Stomach (tissue), 9 donors: ENCODE measurements around the gene FZD4. TPM values are rescaled to one million over a fixed set of nuclear protein-coding genes. Genes with fewer than 3 reads are reported as not detected.
A peak's percentile ranks its signal among the peaks of the same experiment; 100 is the strongest.

Experiments
- DNase-seq, 2 donors: peaks; one replicate each; pipeline versions ENCODE4 v3.0.0 to v3.0.0-alpha.2; 2013 to 2019
- H3K27ac ChIP-seq, 5 donors: fragments of 200-600 bp in 4 of 5; sonication (generic) in 4 of 5; one replicate each; pipeline ENCODE4 v1.5.1; 2013 to 2019; ENCODE audit warnings: mild to moderate bottlenecking in 1 of 5, moderate library complexity in 1 of 5
- H3K27me3 ChIP-seq, 3 donors: fragments of 200-600 bp; sonication (generic); one replicate each; pipeline ENCODE4 v1.5.1; 2017 to 2019; ENCODE audit warnings: mixed run types in 1 of 3
- H3K36me3 ChIP-seq, 4 donors: fragments of 200-600 bp; sonication (generic); 1 replicate in 3 of 4; 2 replicates in 1 of 4; pipeline ENCODE4 v1.5.1; 2016 to 2019
- H3K4me1 ChIP-seq, 4 donors: fragments of 200-600 bp; sonication (generic); one replicate each; pipeline ENCODE4 v1.5.1; 2016 to 2019
- H3K4me3 ChIP-seq, 4 donors: fragments of 200-600 bp; sonication (generic) in 3 of 4; one replicate each; pipeline ENCODE4 v1.5.1; 2016 to 2019; ENCODE audit warnings: mild to moderate bottlenecking in 1 of 4
- H3K9me3 ChIP-seq, 4 donors: fragments of 200-600 bp; sonication (generic); one replicate each; pipeline ENCODE4 v1.5.1; 2016 to 2019
- CTCF ChIP-seq, 7 experiments: fragments of 450-650 bp in 4 of 7; fragments of 200-600 bp in 3 of 7; sonication (generic) in 3 of 7; IDR thresholded peaks; one replicate each; pipeline ENCODE4 v1.5.1; 2016 to 2019; ENCODE audit warnings: antibody characterized with exemption in 7 of 7, control low read depth in 2 of 7, mild to moderate bottlenecking in 1 of 7
- EP300 ChIP-seq: sonication (generic); formaldehyde crosslinking; IDR thresholded peaks from one replicate; pipeline ENCODE4 v1.6.1; 2017; ENCODE audit warnings: antibody characterized with exemption
- POLR2A ChIP-seq, 4 donors: fragments of 450-650 bp; IDR thresholded peaks; one replicate each; pipeline ENCODE4 v1.6.1; 2016; ENCODE audit warnings: antibody characterized with exemption in 4 of 4, control low read depth in 2 of 4, mild to moderate bottlenecking in 1 of 4, moderate library complexity in 1 of 4
- POLR2AphosphoS5 ChIP-seq, 3 donors: sonication (generic); formaldehyde crosslinking; IDR thresholded peaks; one replicate each; pipeline ENCODE4 v1.6.1; 2016; ENCODE audit warnings: antibody characterized with exemption in 3 of 3
- WGBS, 5 donors: extraction: QIAGEN DNeasy Blood & Tissue Kit in 3 of 5; methylation state at CpG; one replicate each; pipeline versions ENCODE4 v1.1.5 to v1.1.7; 2013 to 2018; 5-methylcytosine and 5-hydroxymethylcytosine counted together
- intact Hi-C: fragments of 100-400 bp; cut with DNase I; formaldehyde crosslinking; loops from one replicate; pipeline ENCODE4 v1.15.1; 2023; ENCODE audit warnings: low total_unique reads
- polyA plus RNA-seq, 3 donors: library from polyadenylated mRNA; stranded (reverse); fragments of 200-250 nt; gene quantifications; one replicate each; pipeline ENCODE4 v1.2.3, GENCODE V29; 2013
- total RNA-seq, 5 donors: library from RNA; depleted of rRNA; stranded (reverse); fragments of >200 nt; gene quantifications; one replicate each; pipeline versions ENCODE4 v1.1.0 to v1.2.3, GENCODE V29; 2014 to 2016
- donor health status: healthy with polysubstance abuse.
- donor health status: Bipolar disorder and iron deficiency.
- donor health status: healthy.

The FZD4 gene
- total and polyA plus RNA-seq, 8 donors: 2.4 to 55.8 (median 12.0) TPM

- TF ChIP-seq EP300 (no peak), POLR2A (IDR thresholded peaks at IDR 0.05) (no peak), POLR2AphosphoS5 (IDR thresholded peaks at IDR 0.05) (no peak), CTCF (IDR thresholded peaks at IDR 0.05) (no peak)
- H3K4me1 ChIP-seq: peaks cover 0 to 21% (median 5%) of the 10 kb centered on the region in 4 donors
- WGBS, 5 donors: 89 to 95% (median 92%) methylated on average over 4 of the region's 4 CpGs
- no peak overlapping the region for H3K27ac ChIP-seq
- intact Hi-C loops: no loop called here
- no peak overlapping the region for H3K4me3 ChIP-seq
- H3K27me3 ChIP-seq: no peaks in the 10 kb centered on the region
- DNase-seq: no peak
- H3K36me3 ChIP-seq: no peaks in the 10 kb centered on the region
- no peaks in the 10 kb centered on the region for H3K9me3 ChIP-seq
Measured at GRCh38 chr11:86984701-86985100, 29.5 kb upstream of the FZD4 start.

- Histone ChIP-seq H3K36me3 (no peaks in the 10 kb centered on the region), H3K9me3 (no peaks in the 10 kb centered on the region), H3K4me1 (peaks cover 0 to 23% (median 10%) of the 10 kb centered on the region in 4 donors), H3K4me3 (no peak overlapping the region), H3K27me3 (no peaks in the 10 kb centered on the region), H3K27ac (peak overlapping the region in 1 of 5 donors; percentile 5)
- peak in 2 of 3 donors; percentile 31 to 32 for TF ChIP-seq POLR2AphosphoS5 (IDR thresholded peaks at IDR 0.05)
- TF ChIP-seq EP300: no peak
- no peak for TF ChIP-seq CTCF (IDR thresholded peaks at IDR 0.05)
- TF ChIP-seq POLR2A (IDR thresholded peaks at IDR 0.05): no peak
- WGBS, 5 donors: 52 to 68% (median 62%) methylated on average over 4 of the region's 4 CpGs
- intact Hi-C loops: no loop called here
- DNase-seq: peak; percentile 30 to 50
Measured at GRCh38 chr11:86983021-86983488, 27.9 kb upstream of the FZD4 start.

- 82 to 89% (median 88%) methylated on average over 7 of the region's 7 CpGs for WGBS, 5 donors
- no peak for DNase-seq
- H3K4me3 ChIP-seq: no peak overlapping the region
- no peaks in the 10 kb centered on the region for H3K36me3 ChIP-seq
- no peaks in the 10 kb centered on the region for H3K27me3 ChIP-seq
- H3K27ac ChIP-seq: peak overlapping the region in 1 of 5 donors; percentile 5
- H3K4me1 ChIP-seq: peaks cover 0 to 23% (median 10%) of the 10 kb centered on the region in 4 donors
- TF ChIP-seq POLR2AphosphoS5 (IDR thresholded peaks at IDR 0.05) (no peak), POLR2A (IDR thresholded peaks at IDR 0.05) (no peak), EP300 (no peak), CTCF (IDR thresholded peaks at IDR 0.05) (no peak)
- intact Hi-C loops: no loop called here
- H3K9me3 ChIP-seq: no peaks in the 10 kb centered on the region
Measured at GRCh38 chr11:86981777-86982540, 26.8 kb upstream of the FZD4 start.

- no peak for DNase-seq
- WGBS, 5 donors: 65 to 78% (median 72%) methylated on average over 7 of the region's 7 CpGs
- intact Hi-C loops: no loop called here
- Histone ChIP-seq H3K27ac (no peak overlapping the region), H3K4me1 (peaks cover 0 to 23% (median 10%) of the 10 kb centered on the region in 4 donors), H3K36me3 (no peaks in the 10 kb centered on the region), H3K4me3 (no peak overlapping the region), H3K27me3 (no peaks in the 10 kb centered on the region), H3K9me3 (no peaks in the 10 kb centered on the region)
- TF ChIP-seq POLR2A (IDR thresholded peaks at IDR 0.05): no peak
- no peak for TF ChIP-seq EP300
- no peak for TF ChIP-seq CTCF (IDR thresholded peaks at IDR 0.05)
Measured at GRCh38 chr11:86980086-86980796, 25.0 kb upstream of the FZD4 start.
